Brain microvascular endothelial cell (primary cell): ENCODE data around the gene TLDC2.

Source experiments
- DNase-seq: peaks from one replicate; pipeline ENCODE4 v3.0.0-alpha.2; 2020
- H3K27ac ChIP-seq: fragments of 250-450 bp; sonication (Bioruptor Pico); 2 replicates; pipeline ENCODE4 v1.5.1; 2020; ENCODE audit warnings: mild to moderate bottlenecking, moderate library complexity
- H3K27me3 ChIP-seq: fragments of 250-450 bp; sonication (Bioruptor Pico); replicated peaks from 2 replicates; pipeline ENCODE4 v1.5.1; 2020; ENCODE audit warnings: mild to moderate bottlenecking
- H3K36me3 ChIP-seq: fragments of 250-450 bp; sonication (Bioruptor Pico); replicated peaks from 2 replicates; pipeline ENCODE4 v1.5.1; 2020; ENCODE audit warnings: mild to moderate bottlenecking
- H3K4me3 ChIP-seq: 2 replicates; pipeline ENCODE4 v1.5.1; 2011; ENCODE audit warnings: low read depth, mild to moderate bottlenecking, control low read depth, low read length, moderate library complexity
- CTCF ChIP-seq: IDR thresholded peaks from 2 replicates; pipeline ENCODE4 v1.5.1; 2011; ENCODE audit warnings: low read depth, mild to moderate bottlenecking, moderate library complexity, low read length, control low read depth, inconsistent platforms; ENCODE audit errors: missing control alignments
- in situ Hi-C: cut with HindIII; loops from 2 replicates; pipeline ENCODE4 v1.10.0; 2017; ENCODE audit warnings: low sequenced_read_pairs, low pct_ligation_motif_present

Gene TLDC2

DNA sequence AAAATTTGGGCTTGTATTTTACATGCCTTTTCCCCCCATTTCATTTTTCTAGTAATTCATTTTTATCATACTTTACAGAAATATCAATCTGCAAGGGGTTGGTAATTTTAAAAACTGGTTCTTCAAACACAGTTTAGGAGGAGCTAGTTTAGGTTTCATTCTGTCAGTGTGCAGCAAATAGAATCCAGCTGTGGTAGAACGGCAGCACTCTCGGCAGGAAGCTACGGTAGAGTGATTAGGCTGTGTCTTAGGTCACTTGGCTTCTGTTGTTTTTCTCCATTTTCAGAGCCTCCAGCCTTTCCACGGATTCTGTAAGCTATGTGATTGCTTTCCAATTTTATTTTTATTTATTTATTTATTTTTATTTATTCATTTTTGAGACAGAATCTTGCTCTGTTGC is 32.7 kb downstream of the TLDC2 start:
- no peaks in the 10 kb centered on the region for H3K36me3 ChIP-seq

DNA sequence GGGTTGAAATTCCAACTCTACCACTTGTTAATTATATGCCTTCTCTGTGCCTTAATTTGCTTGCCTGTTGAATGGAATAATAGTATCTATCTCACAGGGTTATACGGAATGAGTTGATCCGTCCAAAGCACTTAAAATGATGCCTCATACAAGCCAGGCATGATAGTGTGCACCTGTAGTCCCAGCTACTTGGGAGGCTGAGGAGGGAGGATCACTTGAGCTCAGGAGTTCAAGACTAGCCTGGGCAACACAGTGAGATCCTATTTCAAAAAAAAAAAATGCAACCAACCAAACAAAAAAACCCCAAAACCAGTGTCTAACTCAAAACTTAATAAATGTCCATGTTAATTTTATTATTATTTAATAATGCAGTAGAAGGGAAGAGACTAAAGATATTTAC is 40.3 kb downstream of the TLDC2 start:
- in situ Hi-C loops, result no loop called here
- DNase-seq, result no peak
- Histone ChIP-seq H3K27ac (no peak overlapping the region), H3K27me3 (no peaks in the 10 kb centered on the region), H3K4me3 (no peak overlapping the region), H3K36me3 (no peaks in the 10 kb centered on the region)
- TF ChIP-seq CTCF, result no peak

More for the DNA sequence above, 32.7 kb downstream of the TLDC2 start:
- H3K27ac ChIP-seq, result no peak overlapping the region
- no peak overlapping the region for H3K4me3 ChIP-seq
- H3K27me3 ChIP-seq, result no peaks in the 10 kb centered on the region
- TF ChIP-seq CTCF, result no peak
- in situ Hi-C loops, result no loop called here
- no peak for DNase-seq

DNA sequence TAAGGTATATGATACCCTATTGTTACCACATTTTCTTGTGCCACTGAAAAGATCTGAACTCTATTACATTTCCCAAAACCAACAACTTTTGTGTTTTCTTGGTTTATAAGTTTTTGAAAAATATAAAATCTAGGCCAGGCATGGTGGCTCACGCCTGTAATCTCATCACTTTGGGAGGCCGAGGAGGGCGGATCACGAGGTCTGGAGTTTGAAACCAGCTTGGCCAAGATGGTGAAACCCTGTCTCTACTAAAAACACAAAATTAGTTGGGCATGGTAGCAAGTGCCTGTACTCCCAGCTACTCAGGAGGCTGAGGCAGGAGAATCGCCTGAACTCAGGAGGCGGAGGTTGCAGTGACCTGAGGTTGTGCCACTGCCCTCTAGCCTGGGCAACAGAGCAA is 41.3 kb downstream of the TLDC2 start:
- Histone ChIP-seq H3K27me3 (no peaks in the 10 kb centered on the region), H3K4me3 (no peak overlapping the region), H3K36me3 (no peaks in the 10 kb centered on the region), H3K27ac (no peak overlapping the region)
- TF ChIP-seq CTCF, result no peak
- in situ Hi-C loops, result no loop called here
- DNase-seq, result no peak

- TF ChIP-seq CTCF, result no peak
- Histone ChIP-seq H3K36me3 (no peaks in the 10 kb centered on the region), H3K27me3 (no peaks in the 10 kb centered on the region), H3K4me3 (no peak overlapping the region), H3K27ac (no peak overlapping the region)
- no peak for DNase-seq
- in situ Hi-C loops, result no loop called here
Observed at GRCh38 chr20:36917943-36918342, 42.0 kb downstream of the TLDC2 start.

DNA sequence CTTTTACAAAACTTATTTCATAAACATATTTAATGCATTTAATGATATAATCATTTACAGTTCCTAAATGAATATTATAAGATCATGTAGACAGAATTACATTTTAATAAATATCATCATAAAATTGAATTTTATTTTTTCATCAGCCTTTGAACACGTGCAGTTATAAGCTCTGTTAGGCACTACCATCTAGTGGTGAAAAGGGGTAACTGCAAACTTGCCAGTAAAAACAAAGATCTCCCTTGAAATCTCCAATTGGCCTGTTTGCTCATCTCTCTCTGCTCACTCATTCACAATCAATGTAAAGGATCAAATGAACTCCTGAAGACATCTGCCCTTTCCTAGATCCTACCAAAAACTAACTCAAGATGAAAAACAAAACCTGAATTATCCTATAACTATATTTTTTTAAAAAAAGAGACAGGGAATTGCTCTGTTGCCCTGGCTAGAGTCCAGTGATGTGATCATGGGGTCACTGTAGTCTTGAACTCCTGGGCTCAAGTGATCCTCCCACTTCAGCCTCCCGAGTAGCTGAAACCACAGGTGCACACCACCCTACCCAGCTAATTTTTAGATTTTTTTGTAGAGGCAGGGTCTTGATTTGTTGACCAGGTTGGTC is 43.9 kb downstream of the TLDC2 start:
- no peak overlapping the region for H3K27ac ChIP-seq
- peak; percentile 80 for TF ChIP-seq CTCF
- peak; percentile 64 for DNase-seq
- no peak overlapping the region for H3K4me3 ChIP-seq
- H3K27me3 ChIP-seq, result no peaks in the 10 kb centered on the region
- in situ Hi-C loops, result no loop called here
- no peaks in the 10 kb centered on the region for H3K36me3 ChIP-seq

- no peak for TF ChIP-seq CTCF
- in situ Hi-C loops, result no loop called here
- Histone ChIP-seq H3K36me3 (no peaks in the 10 kb centered on the region), H3K4me3 (no peak overlapping the region), H3K27ac (no peak overlapping the region), H3K27me3 (no peaks in the 10 kb centered on the region)
- DNase-seq, result no peak
Observed at GRCh38 chr20:36920334-36920730, 44.4 kb downstream of the TLDC2 start.
